GM23338 (cell line): Measurements from ENCODE around the gene PPY. TPM values are rescaled to one million over a fixed set of nuclear protein-coding genes. Genes with fewer than 3 reads are reported as not detected.
A peak's percentile ranks its signal among the peaks of the same experiment; 100 is the strongest.

Source experiments
- ATAC-seq: fragments of 200-7000 bp; cut with Tn5 transposase; 3 replicates; pipeline ENCODE4 v1.9.1; 2020
- DNase-seq: peaks from one replicate; pipeline ENCODE4 v3.0.0-alpha.2; 2015; ENCODE audit warnings: low spot score
- H2AFZ ChIP-seq: fragments of 200-600 bp; sonication (generic); 2 replicates; pipeline ENCODE4 v1.8.0; 2016; ENCODE audit warnings: antibody characterized with exemption, mild to moderate bottlenecking, moderate library complexity
- H3F3A ChIP-seq: fragments of 200-600 bp; sonication (generic); replicated peaks from 2 replicates; pipeline ENCODE4 v1.8.0; 2017; ENCODE audit warnings: antibody characterized with exemption, mixed run types, low read depth
- H3K27ac ChIP-seq: fragments of 200-600 bp; sonication (generic); 2 replicates; pipeline ENCODE4 v1.6.1; 2016; ENCODE audit warnings: low read depth
- H3K27me3 ChIP-seq: fragments of 200-600 bp; sonication (generic); 2 replicates; pipeline ENCODE4 v1.8.0; 2016; ENCODE audit warnings: mild to moderate bottlenecking, mixed run types, moderate library complexity; ENCODE audit not compliant: insufficient read depth
- H3K36me3 ChIP-seq: fragments of 200-600 bp; sonication (generic); 2 replicates; pipeline ENCODE4 v1.8.0; 2016; ENCODE audit warnings: mild to moderate bottlenecking; ENCODE audit not compliant: insufficient read depth
- H3K4me1 ChIP-seq: fragments of 200-600 bp; sonication (generic); 2 replicates; pipeline ENCODE4 v1.8.0; 2016; ENCODE audit warnings: mild to moderate bottlenecking, moderate library complexity; ENCODE audit not compliant: insufficient read depth
- H3K4me2 ChIP-seq: fragments of 200-600 bp; sonication (generic); 2 replicates; pipeline ENCODE4 v1.7.1; 2017; ENCODE audit warnings: mixed run types
- H3K4me3 ChIP-seq: fragments of 200-600 bp; sonication (generic); 2 replicates; pipeline ENCODE4 v1.6.1; 2016; ENCODE audit warnings: mixed run types
- H3K79me2 ChIP-seq: fragments of 200-600 bp; sonication (generic); replicated peaks from 2 replicates; pipeline ENCODE4 v1.8.0; 2017; ENCODE audit warnings: mild to moderate bottlenecking; ENCODE audit not compliant: insufficient read depth
- H3K9me2 ChIP-seq: fragments of 200-600 bp; sonication (generic); 2 replicates; pipeline ENCODE4 v1.8.0; 2017; ENCODE audit not compliant: insufficient read depth
- H4K20me1 ChIP-seq: fragments of 200-600 bp; sonication (generic); replicated peaks from 2 replicates; pipeline ENCODE4 v1.8.0; 2017; ENCODE audit warnings: mild to moderate bottlenecking; ENCODE audit not compliant: insufficient read depth
- H3K27ac Mint-ChIP-seq: 2 replicates; pipeline ENCODE4 v1.8.0; 2020; ENCODE audit warnings: inconsistent platforms, mild to moderate bottlenecking, moderate library complexity, mixed read lengths
- H3K27me3 Mint-ChIP-seq: 3 replicates; pipeline ENCODE4 v1.8.0; 2022; ENCODE audit warnings: low read depth, mild to moderate bottlenecking, moderate library complexity, mixed read lengths, inconsistent platforms; ENCODE audit not compliant: insufficient read depth, poor library complexity
- H3K36me3 Mint-ChIP-seq: 3 replicates; pipeline ENCODE4 v1.8.0; 2021; ENCODE audit warnings: low read depth, mild to moderate bottlenecking, inconsistent platforms, moderate library complexity, mixed read lengths
- H3K4me1 Mint-ChIP-seq: 3 replicates; pipeline ENCODE4 v1.8.0; 2020; ENCODE audit warnings: mild to moderate bottlenecking, inconsistent platforms, mixed read lengths
- H3K4me3 Mint-ChIP-seq: 3 replicates; pipeline ENCODE4 v1.8.0; 2021; ENCODE audit warnings: moderate library complexity, mild to moderate bottlenecking, inconsistent platforms, mixed read lengths
- H3K9me3 Mint-ChIP-seq: 3 replicates; pipeline ENCODE4 v1.8.0; 2020; ENCODE audit warnings: moderate library complexity, mild to moderate bottlenecking, inconsistent platforms, mixed read lengths
- CREB1 ChIP-seq: fragments of 250-450 bp; sonication (Bioruptor Pico); IDR thresholded peaks from 2 replicates; pipeline ENCODE4 v1.5.0; 2020; ENCODE audit warnings: low read depth, mild to moderate bottlenecking, moderate library complexity
- CTCF ChIP-seq, 2 experiments: fragments of 200-600 bp in 1 of 2; sonication (generic) in 1 of 2; conservative IDR thresholded peaks; 2 replicates each; pipeline versions ENCODE4 v1.5.1 to v1.6.1; 2016 to 2017; ENCODE audit warnings: antibody characterized with exemption in 2 of 2, low read depth in 2 of 2, mild to moderate bottlenecking in 2 of 2, moderate library complexity in 1 of 2
- EZH2 ChIP-seq: fragments of 200-600 bp; sonication (generic); IDR thresholded peaks from one replicate; pipeline ENCODE4 v1.8.0; 2017; ENCODE audit warnings: antibody characterized with exemption, mild to moderate bottlenecking, low read depth; ENCODE audit not compliant: unreplicated experiment
- EZH2phosphoT487 ChIP-seq: fragments of 200-600 bp; sonication (generic); IDR thresholded peaks from one replicate; pipeline ENCODE4 v1.8.1; 2018; ENCODE audit warnings: antibody characterized with exemption; ENCODE audit not compliant: unreplicated experiment
- STAT1 ChIP-seq: IDR thresholded peaks from one replicate; pipeline ENCODE4 v1.6.1; 2016; ENCODE audit warnings: antibody characterized with exemption; ENCODE audit not compliant: unreplicated experiment
- ZNF114 ChIP-seq: fragments of 250-450 bp; sonication (Bioruptor Pico); IDR thresholded peaks from 2 replicates; pipeline ENCODE4 v1.5.0; 2020; ENCODE audit warnings: mild to moderate bottlenecking, moderate library complexity
- ZNF331 ChIP-seq: fragments of 250-450 bp; sonication (Bioruptor Pico); IDR thresholded peaks from 2 replicates; pipeline ENCODE4 v1.5.0; 2020; ENCODE audit warnings: low read depth, mild to moderate bottlenecking, moderate library complexity
- polyA plus RNA-seq: library from polyadenylated mRNA; unstranded; fragments of >200 nt; fragmentation: Nextera tagmentation; extraction: Ambion mirVana; gene quantifications from 2 replicates; pipeline ENCODE4 v1.2.1, GENCODE V29; 2016
- total RNA-seq: library from RNA; depleted of rRNA; stranded (reverse); fragments of >200 nt; shearing (Covaris generic); gene quantifications from 2 replicates; pipeline ENCODE4 v1.2.3, GENCODE V29; 2014
- TF ChIP-seq, protein P1 (sequence below): fragments of 250-450 bp; sonication (Bioruptor Pico); IDR thresholded peaks from 2 replicates; pipeline ENCODE4 v1.5.0; 2020; ENCODE audit warnings: mild to moderate bottlenecking, moderate library complexity

PPY gene
- total and polyA plus RNA-seq, 2 experiments from 2014 or later, result 0.94 TPM; not detected in 1

- peak; percentile 62 to 84 for TF ChIP-seq CTCF (conservative IDR thresholded peaks at IDR 0.05; ENCODE audit: low read depth in 2 of 2)
- TF ChIP-seq STAT1, result no peak
- Histone ChIP-seq H3K36me3 (no peaks in the 10 kb centered on the region), H4K20me1 (no peaks in the 10 kb centered on the region), H2AFZ (no peak overlapping the region), H3K4me1 (no peaks in the 10 kb centered on the region), H3K4me2 (no peak overlapping the region), H3F3A (no peaks in the 10 kb centered on the region), H3K27me3 (peaks cover 36% of the 10 kb centered on the region), H3K9me2 (no peaks in the 10 kb centered on the region), H3K27ac (no peak overlapping the region), H3K79me2 (no peaks in the 10 kb centered on the region), H3K4me3 (no peak overlapping the region)
- H3K4me3 Mint-ChIP-seq, result no peak overlapping the region
- peak overlapping the region; percentile 4; the same call in 1 of the 2 replicates for H3K27ac Mint-ChIP-seq
- H3K9me3 Mint-ChIP-seq, result no peaks in the 10 kb centered on the region
- peak; percentile 84 for DNase-seq
- ATAC-seq, result peak; percentile 64
- H3K36me3 Mint-ChIP-seq, result no peaks in the 10 kb centered on the region
- H3K27me3 Mint-ChIP-seq, result peaks cover 52% of the 10 kb centered on the region
- H3K4me1 Mint-ChIP-seq, result peaks cover 12% of the 10 kb centered on the region
Measured at GRCh38 chr17:43940630-43941029, 1.6 kb downstream of the PPY start.

DNA sequence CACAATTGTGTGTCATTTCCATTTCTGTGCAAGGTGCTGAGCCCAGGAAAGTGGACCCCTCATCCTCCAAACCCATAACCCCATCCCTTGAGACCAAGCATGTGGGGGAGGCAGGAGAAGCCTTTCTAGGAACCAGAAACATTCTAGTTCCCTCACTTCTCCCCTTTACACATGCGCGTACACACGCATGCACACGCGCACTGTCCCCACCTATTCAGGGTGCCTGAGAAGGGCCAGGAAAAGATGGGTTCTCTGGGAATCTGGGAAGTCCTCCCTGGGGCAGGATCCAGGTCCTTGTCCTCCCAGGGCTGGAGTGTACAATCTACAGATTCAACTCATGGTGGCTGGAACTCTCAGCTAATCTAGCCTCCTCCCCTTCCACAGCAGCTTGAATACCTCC is 2.4 kb downstream of the PPY start:
- Mint-ChIP-seq H3K27ac (no peak overlapping the region), H3K9me3 (no peaks in the 10 kb centered on the region), H3K36me3 (no peaks in the 10 kb centered on the region), H3K4me3 (no peak overlapping the region), H3K27me3 (peaks cover 55% of the 10 kb centered on the region), H3K4me1 (peaks cover 12% of the 10 kb centered on the region)
- DNase-seq, result no peak
- H3F3A ChIP-seq, result no peaks in the 10 kb centered on the region
- H3K4me2 ChIP-seq, result no peak overlapping the region
- no peak overlapping the region for H3K4me3 ChIP-seq
- H4K20me1 ChIP-seq, result no peaks in the 10 kb centered on the region
- no peak overlapping the region for H3K27ac ChIP-seq
- H3K9me2 ChIP-seq, result no peaks in the 10 kb centered on the region
- no peaks in the 10 kb centered on the region for H3K79me2 ChIP-seq
- ATAC-seq, result no peak
- H3K27me3 ChIP-seq, result peaks cover 36% of the 10 kb centered on the region
- H3K4me1 ChIP-seq, result no peaks in the 10 kb centered on the region
- no peak overlapping the region for H2AFZ ChIP-seq
- no peaks in the 10 kb centered on the region for H3K36me3 ChIP-seq
- TF ChIP-seq CTCF (conservative IDR thresholded peaks at IDR 0.05; ENCODE audit: low read depth in 2 of 2) (no peak), CREB1 (CRISPR knock-in tag) (no peak), ZNF114 (CRISPR knock-in tag) (no peak), EZH2phosphoT487 (no peak), ZNF331 (CRISPR knock-in tag) (no peak), EZH2 (no peak)
- TF ChIP-seq, protein P1, sequence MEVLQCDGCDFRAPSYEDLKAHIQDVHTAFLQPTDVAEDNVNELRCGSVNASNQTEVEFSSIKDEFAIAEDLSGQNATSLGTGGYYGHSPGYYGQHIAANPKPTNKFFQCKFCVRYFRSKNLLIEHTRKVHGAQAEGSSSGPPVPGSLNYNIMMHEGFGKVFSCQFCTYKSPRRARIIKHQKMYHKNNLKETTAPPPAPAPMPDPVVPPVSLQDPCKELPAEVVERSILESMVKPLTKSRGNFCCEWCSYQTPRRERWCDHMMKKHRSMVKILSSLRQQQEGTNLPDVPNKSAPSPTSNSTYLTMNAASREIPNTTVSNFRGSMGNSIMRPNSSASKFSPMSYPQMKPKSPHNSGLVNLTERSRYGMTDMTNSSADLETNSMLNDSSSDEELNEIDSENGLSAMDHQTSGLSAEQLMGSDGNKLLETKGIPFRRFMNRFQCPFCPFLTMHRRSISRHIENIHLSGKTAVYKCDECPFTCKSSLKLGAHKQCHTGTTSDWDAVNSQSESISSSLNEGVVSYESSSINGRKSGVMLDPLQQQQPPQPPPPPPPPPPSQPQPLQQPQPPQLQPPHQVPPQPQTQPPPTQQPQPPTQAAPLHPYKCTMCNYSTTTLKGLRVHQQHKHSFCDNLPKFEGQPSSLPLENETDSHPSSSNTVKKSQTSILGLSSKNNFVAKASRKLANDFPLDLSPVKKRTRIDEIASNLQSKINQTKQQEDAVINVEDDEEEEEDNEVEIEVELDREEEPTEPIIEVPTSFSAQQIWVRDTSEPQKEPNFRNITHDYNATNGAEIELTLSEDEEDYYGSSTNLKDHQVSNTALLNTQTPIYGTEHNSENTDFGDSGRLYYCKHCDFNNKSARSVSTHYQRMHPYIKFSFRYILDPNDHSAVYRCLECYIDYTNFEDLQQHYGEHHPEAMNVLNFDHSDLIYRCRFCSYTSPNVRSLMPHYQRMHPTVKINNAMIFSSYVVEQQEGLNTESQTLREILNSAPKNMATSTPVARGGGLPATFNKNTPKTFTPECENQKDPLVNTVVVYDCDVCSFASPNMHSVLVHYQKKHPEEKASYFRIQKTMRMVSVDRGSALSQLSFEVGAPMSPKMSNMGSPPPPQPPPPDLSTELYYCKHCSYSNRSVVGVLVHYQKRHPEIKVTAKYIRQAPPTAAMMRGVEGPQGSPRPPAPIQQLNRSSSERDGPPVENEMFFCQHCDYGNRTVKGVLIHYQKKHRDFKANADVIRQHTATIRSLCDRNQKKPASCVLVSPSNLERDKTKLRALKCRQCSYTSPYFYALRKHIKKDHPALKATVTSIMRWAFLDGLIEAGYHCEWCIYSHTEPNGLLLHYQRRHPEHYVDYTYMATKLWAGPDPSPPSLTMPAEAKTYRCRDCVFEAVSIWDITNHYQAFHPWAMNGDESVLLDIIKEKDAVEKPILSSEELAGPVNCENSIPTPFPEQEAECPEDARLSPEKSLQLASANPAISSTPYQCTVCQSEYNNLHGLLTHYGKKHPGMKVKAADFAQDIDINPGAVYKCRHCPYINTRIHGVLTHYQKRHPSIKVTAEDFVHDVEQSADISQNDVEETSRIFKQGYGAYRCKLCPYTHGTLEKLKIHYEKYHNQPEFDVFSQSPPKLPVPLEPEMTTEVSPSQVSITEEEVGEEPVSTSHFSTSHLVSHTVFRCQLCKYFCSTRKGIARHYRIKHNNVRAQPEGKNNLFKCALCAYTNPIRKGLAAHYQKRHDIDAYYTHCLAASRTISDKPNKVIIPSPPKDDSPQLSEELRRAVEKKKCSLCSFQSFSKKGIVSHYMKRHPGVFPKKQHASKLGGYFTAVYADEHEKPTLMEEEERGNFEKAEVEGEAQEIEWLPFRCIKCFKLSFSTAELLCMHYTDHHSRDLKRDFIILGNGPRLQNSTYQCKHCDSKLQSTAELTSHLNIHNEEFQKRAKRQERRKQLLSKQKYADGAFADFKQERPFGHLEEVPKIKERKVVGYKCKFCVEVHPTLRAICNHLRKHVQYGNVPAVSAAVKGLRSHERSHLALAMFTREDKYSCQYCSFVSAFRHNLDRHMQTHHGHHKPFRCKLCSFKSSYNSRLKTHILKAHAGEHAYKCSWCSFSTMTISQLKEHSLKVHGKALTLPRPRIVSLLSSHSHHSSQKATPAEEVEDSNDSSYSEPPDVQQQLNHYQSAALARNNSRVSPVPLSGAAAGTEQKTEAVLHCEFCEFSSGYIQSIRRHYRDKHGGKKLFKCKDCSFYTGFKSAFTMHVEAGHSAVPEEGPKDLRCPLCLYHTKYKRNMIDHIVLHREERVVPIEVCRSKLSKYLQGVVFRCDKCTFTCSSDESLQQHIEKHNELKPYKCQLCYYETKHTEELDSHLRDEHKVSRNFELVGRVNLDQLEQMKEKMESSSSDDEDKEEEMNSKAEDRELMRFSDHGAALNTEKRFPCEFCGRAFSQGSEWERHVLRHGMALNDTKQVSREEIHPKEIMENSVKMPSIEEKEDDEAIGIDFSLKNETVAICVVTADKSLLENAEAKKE (CRISPR knock-in tag), result no peak
